Right lung (tissue), 5 donors: ENCODE data around the gene INHBA. TPM values are rescaled to one million over a fixed set of nuclear protein-coding genes. Genes with fewer than 3 reads are reported as not detected.

ENCODE experiments used
- DNase-seq, 2 donors: peaks; one replicate each; pipeline ENCODE4 v3.0.0-alpha.2; 2013
- polyA plus RNA-seq, 5 donors: library from polyadenylated mRNA; unstranded; fragments of 120-200 nt; gene quantifications; one replicate each; pipeline versions ENCODE4 v1.2.1 to v1.2.3, GENCODE V29; 2013; ENCODE audit warnings: inconsistent platforms in 1 of 5, low replicate concordance in 1 of 5; ENCODE audit not compliant: insufficient read length in 5 of 5, insufficient read depth in 1 of 5

INHBA gene
- polyA plus RNA-seq, 5 donors = 0.76 to 1.3 (median 1.0) TPM

GRCh38 chr7:41691286-41692190 lies 11.4 kb downstream of the INHBA start:
- no peak for DNase-seq

GRCh38 chr7:41689815-41690214 lies 13.1 kb downstream of the INHBA start:
- DNase-seq = no peak

GRCh38 chr7:41688906-41689305 lies 14.0 kb downstream of the INHBA start:
- no peak for DNase-seq

GRCh38 chr7:41688012-41688625 lies 14.8 kb downstream of the INHBA start:
- no peak for DNase-seq

GRCh38 chr7:41685684-41686083 lies 17.2 kb downstream of the INHBA start:
- DNase-seq = no peak

GRCh38 chr7:41682422-41682821 lies 20.5 kb downstream of the INHBA start:
- no peak for DNase-seq

GRCh38 chr7:41679566-41679965 lies 23.3 kb downstream of the INHBA start:
- DNase-seq = no peak

- no peak for DNase-seq
Measured at GRCh38 chr7:41674505-41675023, 28.3 kb downstream of the INHBA start.

GRCh38 chr7:41661596-41661995 lies 41.3 kb downstream of the INHBA start:
- no peak for DNase-seq

- DNase-seq = no peak
Measured at GRCh38 chr7:41659539-41659938, 43.4 kb downstream of the INHBA start.

GRCh38 chr7:41656366-41656765 lies 46.5 kb downstream of the INHBA start:
- peak in 1 of 2 donors; percentile 4 for DNase-seq

- DNase-seq = peak in 1 of 2 donors; percentile 8
Measured at GRCh38 chr7:41655426-41655825, 47.5 kb downstream of the INHBA start.

- DNase-seq = peak in 1 of 2 donors; percentile 8
Measured at GRCh38 chr7:41652267-41652666, 50.6 kb downstream of the INHBA start.

GRCh38 chr7:41648501-41648900 lies 54.4 kb downstream of the INHBA start:
- no peak for DNase-seq

GRCh38 chr7:41643616-41644015 lies 59.3 kb downstream of the INHBA start:
- no peak for DNase-seq

- DNase-seq = no peak
Measured at GRCh38 chr7:41641665-41642014, 61.2 kb downstream of the INHBA start.

- no peak for DNase-seq
Measured at GRCh38 chr7:41641011-41641664, 61.8 kb downstream of the INHBA start.

- no peak for DNase-seq
Measured at GRCh38 chr7:41640487-41640886, 62.4 kb downstream of the INHBA start.

GRCh38 chr7:41637049-41637448 lies 65.8 kb downstream of the INHBA start:
- DNase-seq = no peak
